Endothelial cell of umbilical vein (primary cell): ENCODE data around the gene SYNPO.

Experiments
- CTCF ChIP-seq, 2 donors: IDR thresholded peaks; 1 replicate in 1 of 2; 2 replicates in 1 of 2; pipeline ENCODE4 v1.5.1; 2011; ENCODE audit warnings: low read length in 2 of 2, mild to moderate bottlenecking in 2 of 2, moderate library complexity in 2 of 2, control low read depth in 1 of 2, inconsistent platforms in 1 of 2, low read depth in 1 of 2; ENCODE audit not compliant: insufficient read depth in 1 of 2; ENCODE audit errors: extremely low read depth in 1 of 2
- EZH2 ChIP-seq: IDR thresholded peaks from 2 replicates; pipeline ENCODE4 v1.6.1; 2012; ENCODE audit warnings: borderline replicate concordance, low read depth, mild to moderate bottlenecking, moderate library complexity, low read length, inconsistent platforms; ENCODE audit not compliant: severe bottlenecking
- FOS ChIP-seq: IDR thresholded peaks from 2 replicates; pipeline ENCODE4 v1.6.1; 2011; ENCODE audit warnings: mild to moderate bottlenecking, low read length, moderate library complexity, borderline replicate concordance; ENCODE audit not compliant: insufficient read depth
- MAX ChIP-seq: IDR thresholded peaks from 2 replicates; pipeline ENCODE4 v1.6.1; 2011; ENCODE audit not compliant: insufficient read depth, insufficient read length
- MYC ChIP-seq: IDR thresholded peaks from one replicate; pipeline ENCODE4 v1.6.1; 2011; ENCODE audit warnings: mild to moderate bottlenecking, low read depth, low read length
- POLR2A ChIP-seq: IDR thresholded peaks from 2 replicates; pipeline ENCODE4 v1.6.1; 2012; ENCODE audit warnings: low read depth, mild to moderate bottlenecking, control low read depth, low read length
- POLR2AphosphoS5 ChIP-seq: IDR thresholded peaks from 2 replicates; pipeline ENCODE4 v1.6.1; 2012; ENCODE audit warnings: low read depth, mild to moderate bottlenecking, control low read depth, low read length, moderate library complexity; ENCODE audit not compliant: insufficient read depth

- TF ChIP-seq CTCF (IDR thresholded peaks at IDR 0.05; ENCODE audit: extremely low read depth in 1 of 2, insufficient read depth in 1 of 2, low read depth in 1 of 2, low read length in 2 of 2): no peak
- no peak for TF ChIP-seq POLR2A
- TF ChIP-seq EZH2: no peak
- no peak for TF ChIP-seq FOS
- TF ChIP-seq MYC: no peak
- no peak for TF ChIP-seq MAX
- TF ChIP-seq POLR2AphosphoS5: no peak
Measured at GRCh38 chr5:150607105-150607504, 33.4 kb upstream of the SYNPO start.
